Fibroblast of upper back skin (primary cell): ENCODE results near the gene COMMD1.
"Not testable (repeated sequence)": the region's sequence is repeated elsewhere in the genome, so short reads cannot be mapped to it uniquely, and the experiment has no call there.

ENCODE experiments used
- DNase-seq: peaks from one replicate; pipeline ENCODE4 v3.0.0-alpha.2; 2013

Gene COMMD1

DNA sequence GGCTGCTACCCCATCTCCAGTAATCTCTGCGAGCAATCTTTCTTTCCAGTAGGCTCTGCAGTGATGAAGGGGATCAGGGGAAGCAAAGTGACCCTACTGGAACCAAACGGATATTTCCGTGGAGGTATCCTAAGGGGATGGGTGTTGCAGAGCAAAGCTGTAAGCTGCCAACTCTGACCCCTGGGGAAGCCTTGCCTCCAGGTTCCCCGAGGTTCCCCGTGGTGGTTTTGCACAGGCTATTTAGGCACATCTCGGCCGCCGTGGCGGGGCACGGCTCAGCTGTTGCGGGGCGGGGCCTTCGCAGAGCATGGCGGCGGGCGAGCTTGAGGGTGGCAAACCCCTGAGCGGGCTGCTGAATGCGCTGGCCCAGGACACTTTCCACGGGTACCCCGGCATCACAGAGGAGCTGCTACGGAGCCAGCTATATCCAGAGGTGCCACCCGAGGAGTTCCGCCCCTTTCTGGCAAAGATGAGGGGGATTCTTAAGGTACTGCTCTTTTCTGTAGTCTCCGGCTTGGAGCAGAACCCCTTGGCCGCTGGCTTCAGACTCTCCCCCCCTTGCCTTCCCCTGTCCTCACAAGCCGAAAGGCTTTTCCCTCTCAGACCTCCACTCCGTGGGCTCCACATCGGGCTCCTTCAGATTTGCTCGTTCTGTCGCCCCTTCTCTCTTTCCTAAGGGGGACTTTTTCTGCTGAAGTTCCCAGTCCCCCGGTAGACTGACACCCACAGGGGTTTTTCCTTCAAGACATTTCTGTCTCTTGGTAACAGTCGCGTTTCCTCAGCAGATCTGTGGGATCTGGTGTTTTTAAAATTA, at the start of gene COMMD1:
Gene COMMD1, plus strand, starts transcription at position 303 of the 814 bp plus-strand sequence. Its CDS starts 5 bp downstream, at position 308.
- DNase-seq, result peak; percentile 65

- DNase-seq, result no peak
Observed at GRCh38 chr2:61857224-61857623, 48.2 kb upstream of the COMMD1 start.

- DNase-seq, result no peak
Observed at GRCh38 chr2:61862085-61862484, 43.4 kb upstream of the COMMD1 start.

- DNase-seq, result not testable (repeated sequence)
Observed at GRCh38 chr2:61866482-61867089, 38.9 kb upstream of the COMMD1 start.

- no peak for DNase-seq
Observed at GRCh38 chr2:61876400-61876799, 29.1 kb upstream of the COMMD1 start.

- no peak for DNase-seq
Observed at GRCh38 chr2:61877571-61878245, 27.8 kb upstream of the COMMD1 start.

DNA sequence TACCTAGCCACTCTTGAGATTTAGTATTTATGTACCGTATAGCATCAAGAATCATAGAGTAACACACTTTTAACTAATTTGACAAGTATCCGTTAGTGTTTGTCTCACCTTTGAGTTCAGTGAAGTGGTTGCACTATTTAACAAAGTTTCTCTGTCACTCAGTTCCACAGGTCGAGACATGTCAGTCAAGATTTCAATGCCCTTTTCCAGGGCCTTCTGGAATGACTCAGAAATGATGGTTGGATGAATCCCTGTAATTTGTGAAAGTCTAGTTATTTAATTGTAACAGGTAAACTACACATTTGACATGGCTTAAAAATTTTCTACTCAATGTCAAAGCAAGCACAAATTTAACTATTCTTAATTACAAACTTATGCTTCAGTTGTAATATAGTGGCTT, 26.7 kb upstream of the COMMD1 start:
- DNase-seq, result no peak

DNA sequence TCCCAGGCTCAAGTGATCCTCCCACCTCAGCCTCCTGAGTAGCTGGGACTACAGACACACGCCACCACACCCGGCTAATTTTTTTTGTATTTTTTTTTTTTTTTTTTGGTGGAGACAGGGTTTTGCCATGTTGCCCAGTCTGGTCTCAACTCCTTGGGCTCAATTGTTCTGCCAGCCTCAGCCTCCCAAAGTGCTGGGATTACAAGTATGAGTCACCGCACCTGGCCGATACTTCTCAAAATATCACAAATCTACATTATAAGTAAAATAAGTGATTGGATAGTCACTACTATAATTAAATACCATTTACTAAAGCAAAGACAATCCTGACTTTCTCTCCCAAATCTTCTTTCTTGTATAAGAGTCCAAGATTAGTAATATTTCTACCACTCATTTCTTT, 26.1 kb upstream of the COMMD1 start:
- DNase-seq, result not testable (repeated sequence)

- DNase-seq, result no peak
Observed at GRCh38 chr2:61882850-61883249, 22.6 kb upstream of the COMMD1 start.

GRCh38 chr2:61885896-61886603, 19.4 kb upstream of the COMMD1 start:
- no peak for DNase-seq

DNA sequence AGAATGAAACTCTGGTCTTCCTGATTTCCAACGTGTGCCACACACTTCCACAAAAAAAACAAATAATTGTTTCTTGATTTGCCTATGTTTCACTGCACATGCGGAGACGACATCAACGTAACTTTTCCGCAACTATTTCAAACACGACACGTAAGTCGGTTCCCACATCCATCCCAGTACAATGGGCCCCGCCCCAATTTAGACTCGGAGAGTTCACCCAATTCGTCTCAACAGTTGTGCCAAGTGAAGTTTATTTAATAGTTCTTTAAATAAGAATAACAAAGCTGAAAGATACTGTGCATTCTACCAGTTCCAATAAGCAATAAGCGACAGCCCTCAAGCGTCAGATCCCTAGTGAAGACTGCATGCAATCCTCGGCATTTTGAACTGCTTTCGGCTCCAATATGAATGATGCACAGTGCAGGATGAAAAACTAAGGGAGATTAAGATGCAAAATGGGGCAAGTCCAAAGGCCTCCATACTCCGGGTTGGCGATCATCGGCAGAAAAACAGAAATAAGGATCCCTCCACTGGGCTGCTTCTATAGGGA, 17.7 kb upstream of the COMMD1 start:
- peak; percentile 37 for DNase-seq

DNA sequence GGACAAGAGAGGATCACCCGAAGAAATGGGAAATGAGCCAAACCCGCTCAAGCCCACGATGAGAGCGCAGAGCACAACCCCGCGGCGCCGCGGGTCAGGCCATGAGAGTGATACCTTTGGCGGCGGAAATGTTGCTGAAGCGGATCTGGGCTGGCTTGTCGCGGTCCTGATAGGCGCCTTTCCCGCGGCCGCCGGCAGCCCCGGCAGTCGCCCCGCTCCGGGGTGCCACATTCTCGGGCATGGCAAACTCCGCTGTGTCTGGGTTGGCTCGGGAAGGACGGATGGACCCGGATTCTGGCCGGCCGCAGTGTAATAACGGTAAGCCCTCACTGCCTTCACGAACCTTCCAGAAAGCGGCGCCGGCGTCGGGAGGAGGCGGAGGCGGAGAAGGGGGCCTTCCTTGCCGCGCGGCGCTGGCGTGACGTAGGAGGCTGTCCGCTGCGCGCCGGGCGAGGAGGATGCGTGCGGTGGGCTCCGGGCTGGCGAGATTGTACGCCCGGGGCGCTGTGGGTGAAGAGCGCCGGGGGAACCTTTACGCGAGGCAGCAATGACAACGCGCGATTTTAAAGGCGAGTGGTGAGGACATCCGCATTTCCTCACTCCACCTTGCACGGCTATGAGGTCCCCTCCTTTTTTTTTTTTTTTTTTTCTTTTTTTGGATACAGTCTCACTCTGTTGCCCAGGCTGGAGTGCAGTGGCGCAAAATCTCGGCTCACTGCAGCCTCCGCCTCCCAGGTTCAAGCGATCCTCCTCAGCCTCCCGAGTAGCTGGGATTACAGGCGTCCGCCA, 17.0 kb upstream of the COMMD1 start, which contains the start of gene CCT4:
Gene CCT4, minus strand, starts transcription at position 390 of the 789 bp plus-strand sequence. Its CDS starts 149 bp downstream, at position 241.
- peak; percentile 82 for DNase-seq

GRCh38 chr2:61898810-61899209, 6.7 kb upstream of the COMMD1 start:
- DNase-seq, result peak; percentile 15

- no peak for DNase-seq
Observed at GRCh38 chr2:61900281-61900680, 5.2 kb upstream of the COMMD1 start.

GRCh38 chr2:61906186-61906470, 654 bp downstream of the COMMD1 start:
- DNase-seq, result no peak

DNA sequence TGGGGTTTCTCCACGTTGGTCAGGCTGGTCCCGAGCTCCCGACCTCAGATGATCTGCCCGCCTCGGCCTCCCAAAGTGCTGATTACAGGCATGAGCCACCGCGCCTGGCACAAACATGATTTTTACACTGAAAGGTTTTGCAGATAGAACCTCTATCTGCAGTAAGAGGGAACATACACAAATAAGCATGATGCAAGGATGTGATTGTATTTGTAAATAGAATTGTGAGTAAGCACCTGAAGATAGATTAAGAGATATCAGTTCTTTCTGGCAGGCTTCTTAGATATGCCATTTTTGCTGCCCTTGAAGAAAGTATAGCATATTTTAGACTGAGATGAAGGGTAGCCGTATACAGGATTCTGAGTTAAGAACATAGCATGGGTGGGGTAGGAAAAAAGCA, 3.6 kb downstream of the COMMD1 start:
- DNase-seq, result no peak

DNA sequence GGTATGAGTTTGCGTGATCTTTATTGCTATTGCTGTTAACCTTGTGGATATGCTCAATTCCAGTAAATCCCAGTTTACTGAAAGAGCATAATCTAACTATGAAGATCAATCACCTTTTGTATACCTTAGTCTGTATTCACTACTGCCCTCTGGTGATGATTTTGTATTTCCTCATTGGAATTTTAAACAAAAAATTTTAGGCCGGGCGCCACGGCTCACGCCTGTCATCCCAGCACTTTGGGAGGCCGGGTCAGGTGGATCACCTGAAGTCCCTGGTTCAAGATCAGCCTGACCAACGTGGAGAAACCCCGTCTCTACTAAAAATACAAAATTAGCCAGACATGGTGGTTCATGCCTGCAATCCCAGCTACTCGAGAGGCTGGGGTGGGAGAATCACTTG, 5.1 kb downstream of the COMMD1 start:
- DNase-seq, result peak; percentile 7

DNA sequence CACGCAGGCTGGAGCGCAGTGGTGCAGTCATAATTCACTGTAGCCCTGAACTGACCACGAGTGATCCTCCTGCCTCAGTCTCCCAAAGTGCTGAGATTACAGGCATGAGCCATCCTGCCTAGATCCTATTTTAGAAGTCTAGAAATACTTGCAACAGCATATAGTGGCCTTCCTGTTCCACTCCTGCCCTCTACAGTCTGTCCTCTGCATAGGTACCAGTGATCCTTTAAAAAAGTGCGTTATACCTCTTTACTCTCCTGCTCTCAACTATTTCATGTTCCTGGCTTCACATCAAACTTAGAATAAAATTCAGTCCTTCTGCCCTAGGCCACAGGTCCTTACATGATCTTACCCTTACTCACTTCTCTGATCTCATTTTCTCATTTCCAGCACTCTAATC, 6.0 kb downstream of the COMMD1 start:
- DNase-seq, result no peak

DNA sequence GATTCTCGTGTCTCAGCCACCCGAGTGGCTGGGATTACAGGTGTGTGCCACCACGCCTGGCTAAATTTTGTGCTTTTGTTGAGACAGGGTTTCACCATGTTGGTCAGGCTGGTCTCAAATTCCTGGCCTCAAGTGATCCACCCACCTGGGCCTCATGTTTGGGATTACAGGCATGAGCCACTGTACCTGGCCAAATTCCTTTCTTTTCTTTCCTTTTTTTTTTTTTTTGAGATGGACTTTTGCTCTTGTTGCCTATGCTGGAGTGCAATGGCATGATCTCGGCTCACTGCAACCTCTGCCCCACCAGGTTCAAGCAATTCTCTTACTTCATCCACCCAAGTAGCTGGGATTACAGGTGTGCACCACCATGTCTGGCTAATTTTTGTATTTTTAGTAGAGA, 9.3 kb downstream of the COMMD1 start:
- DNase-seq, result not testable (repeated sequence)

GRCh38 chr2:61920548-61920947, 15.1 kb downstream of the COMMD1 start:
- no peak for DNase-seq

DNA sequence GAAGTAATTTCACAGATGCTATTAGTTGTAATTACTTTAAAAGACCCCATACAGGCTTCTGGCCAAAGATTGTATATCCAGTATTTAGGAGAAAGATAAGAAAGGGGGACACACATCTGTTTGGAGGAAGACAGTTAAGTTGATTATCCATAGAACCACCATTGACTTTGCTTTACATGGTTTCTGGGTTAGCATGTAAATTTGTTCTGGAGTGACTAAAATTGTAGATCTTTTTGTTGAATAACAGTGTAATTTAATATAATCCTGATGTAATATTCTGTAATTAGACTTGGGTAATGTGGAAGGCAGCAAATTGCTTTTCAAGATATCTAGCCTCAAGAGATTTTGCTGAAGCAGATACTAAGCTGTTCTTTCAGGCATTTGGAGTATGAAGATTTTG, 17.2 kb downstream of the COMMD1 start:
- DNase-seq, result no peak
